HG03135 (cell line): ENCODE measurements around the gene ABCA6.
"Not testable (repeated sequence)": the region's sequence is repeated elsewhere in the genome, so short reads cannot be mapped to it uniquely, and the experiment has no call there.

Experiments used
- ATAC-seq: cut with Tn5 transposase; IDR thresholded peaks from one replicate; pipeline ENCODE4 v1.9.1; 2021; ENCODE audit warnings: mild to moderate bottlenecking, moderate library complexity; ENCODE audit not compliant: unreplicated experiment

ABCA6 gene

GRCh38 chr17:69073392-69073791 lies 68.3 kb downstream of the ABCA6 start:
- not testable (repeated sequence) for ATAC-seq

- not testable (repeated sequence) for ATAC-seq
Observed at GRCh38 chr17:69072803-69073256, 68.9 kb downstream of the ABCA6 start.

- not testable (repeated sequence) for ATAC-seq
Observed at GRCh38 chr17:69071233-69071586, 70.5 kb downstream of the ABCA6 start.

GRCh38 chr17:69070378-69071232 lies 71.1 kb downstream of the ABCA6 start:
- not testable (repeated sequence) for ATAC-seq

GRCh38 chr17:69069226-69069750 lies 72.4 kb downstream of the ABCA6 start:
- no peak for ATAC-seq

GRCh38 chr17:69067274-69068047 lies 74.2 kb downstream of the ABCA6 start:
- no peak for ATAC-seq

- ATAC-seq: no peak
Observed at GRCh38 chr17:69066482-69066881, 75.2 kb downstream of the ABCA6 start.

- ATAC-seq: no peak
Observed at GRCh38 chr17:69065113-69065512, 76.6 kb downstream of the ABCA6 start.

GRCh38 chr17:69064476-69064875 lies 77.2 kb downstream of the ABCA6 start:
- no peak for ATAC-seq

- ATAC-seq: no peak
Observed at GRCh38 chr17:69064001-69064400, 77.7 kb downstream of the ABCA6 start.

GRCh38 chr17:69062860-69063581 lies 78.7 kb downstream of the ABCA6 start:
- no peak for ATAC-seq

GRCh38 chr17:69061721-69062556 lies 79.8 kb downstream of the ABCA6 start:
- ATAC-seq: no peak

- no peak for ATAC-seq
Observed at GRCh38 chr17:69060822-69061221, 80.9 kb downstream of the ABCA6 start, which contains the start of gene ABCA9. Gene ABCA9 (minus strand): TSS chr17:69060927. CDS start chr17:69051126, 9,801 bp downstream.

GRCh38 chr17:69059458-69060175 lies 82.1 kb downstream of the ABCA6 start:
- ATAC-seq: no peak

GRCh38 chr17:69058165-69058564 lies 83.5 kb downstream of the ABCA6 start:
- no peak for ATAC-seq

GRCh38 chr17:69057280-69057679 lies 84.4 kb downstream of the ABCA6 start:
- no peak for ATAC-seq

- ATAC-seq: no peak
Observed at GRCh38 chr17:69056179-69056823, 85.4 kb downstream of the ABCA6 start.

GRCh38 chr17:69055334-69055733 lies 86.4 kb downstream of the ABCA6 start:
- ATAC-seq: no peak
